HG03103 (cell line): ENCODE measurements around the gene FKRP.

Experiments used
- ATAC-seq: cut with Tn5 transposase; IDR thresholded peaks from one replicate; pipeline ENCODE4 v1.9.1; 2021; ENCODE audit warnings: low read depth; ENCODE audit not compliant: unreplicated experiment

The FKRP gene

DNA sequence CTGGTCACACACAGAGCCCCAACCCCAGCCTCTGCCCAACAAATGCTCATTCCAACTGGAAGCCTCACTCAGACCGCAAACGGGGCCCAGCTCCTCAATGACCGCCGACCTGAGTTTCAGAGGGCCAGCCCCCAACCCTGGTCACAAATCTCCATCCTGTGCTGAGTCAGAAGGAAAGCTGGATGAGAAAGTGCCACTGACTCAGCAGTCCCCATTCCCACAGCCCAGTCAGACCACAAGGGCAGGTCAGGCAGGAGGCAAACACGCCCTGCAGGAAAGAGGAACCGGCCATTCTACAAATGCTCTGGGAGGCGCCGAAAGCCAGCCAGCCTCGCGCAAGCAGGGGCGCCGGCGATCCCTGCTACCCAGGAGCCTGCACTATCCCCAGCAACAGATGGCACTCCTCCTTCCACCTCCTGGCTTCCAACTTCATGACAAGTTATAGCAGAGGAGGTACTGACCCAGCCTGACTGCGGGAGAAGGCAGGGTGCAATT lies 14.8 kb upstream of the FKRP start:
- no peak for ATAC-seq

DNA sequence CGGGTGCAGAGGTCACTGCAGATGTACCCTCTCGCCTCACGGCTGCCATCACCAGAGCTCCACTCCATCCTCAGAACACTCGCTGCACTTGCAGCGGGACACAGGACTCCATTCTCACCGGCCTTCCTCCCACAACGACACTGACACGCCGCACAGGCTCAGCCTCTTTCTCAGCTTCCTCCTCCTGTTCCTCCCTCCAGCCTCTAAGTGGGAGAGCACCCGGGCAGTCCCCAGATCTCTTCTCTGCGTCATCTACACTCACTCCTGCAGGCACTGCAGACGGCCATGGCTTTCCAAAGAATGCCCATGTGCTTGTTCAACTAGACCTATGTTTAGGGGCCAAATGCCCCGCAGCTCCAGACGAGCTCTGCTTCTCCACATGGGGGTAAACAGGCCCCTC lies 14.3 kb upstream of the FKRP start:
- ATAC-seq: no peak

DNA sequence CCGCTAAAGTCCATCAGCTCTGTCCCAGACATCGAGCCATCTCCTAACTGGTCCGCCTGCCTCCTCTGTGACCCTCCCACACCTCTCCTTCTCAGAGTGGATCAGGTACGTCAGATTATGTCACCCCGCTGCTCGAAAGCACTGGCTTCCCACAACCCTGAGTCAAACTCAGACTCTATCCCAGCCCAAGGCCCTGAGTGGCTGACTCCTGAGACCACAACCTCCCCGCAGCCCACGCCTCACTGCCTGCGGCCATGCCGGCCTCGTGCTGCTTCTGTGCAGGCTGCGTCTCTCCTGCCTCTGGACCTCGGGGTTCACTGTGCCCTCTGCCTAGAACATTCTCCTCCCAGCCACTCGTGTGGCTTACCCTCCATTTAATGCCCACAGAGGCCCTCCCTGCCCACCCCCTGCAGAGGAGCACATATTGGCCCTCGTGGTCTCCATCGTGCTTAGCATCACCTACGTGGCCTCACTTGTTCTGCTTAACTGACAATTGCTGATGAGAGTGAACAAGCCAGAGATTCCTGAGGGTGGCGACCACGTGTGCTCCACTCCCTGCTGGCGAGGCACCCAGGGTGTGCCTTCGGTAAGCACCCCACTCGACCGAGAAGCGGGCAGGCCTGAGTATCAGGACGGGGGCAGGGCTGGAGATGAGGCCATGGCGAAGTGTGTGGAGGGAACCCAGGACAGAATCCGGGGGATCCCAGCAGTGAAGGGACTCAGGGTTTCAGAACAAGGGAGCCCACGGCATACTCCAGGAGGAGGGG lies 13.5 kb upstream of the FKRP start:
- ATAC-seq: no peak

DNA sequence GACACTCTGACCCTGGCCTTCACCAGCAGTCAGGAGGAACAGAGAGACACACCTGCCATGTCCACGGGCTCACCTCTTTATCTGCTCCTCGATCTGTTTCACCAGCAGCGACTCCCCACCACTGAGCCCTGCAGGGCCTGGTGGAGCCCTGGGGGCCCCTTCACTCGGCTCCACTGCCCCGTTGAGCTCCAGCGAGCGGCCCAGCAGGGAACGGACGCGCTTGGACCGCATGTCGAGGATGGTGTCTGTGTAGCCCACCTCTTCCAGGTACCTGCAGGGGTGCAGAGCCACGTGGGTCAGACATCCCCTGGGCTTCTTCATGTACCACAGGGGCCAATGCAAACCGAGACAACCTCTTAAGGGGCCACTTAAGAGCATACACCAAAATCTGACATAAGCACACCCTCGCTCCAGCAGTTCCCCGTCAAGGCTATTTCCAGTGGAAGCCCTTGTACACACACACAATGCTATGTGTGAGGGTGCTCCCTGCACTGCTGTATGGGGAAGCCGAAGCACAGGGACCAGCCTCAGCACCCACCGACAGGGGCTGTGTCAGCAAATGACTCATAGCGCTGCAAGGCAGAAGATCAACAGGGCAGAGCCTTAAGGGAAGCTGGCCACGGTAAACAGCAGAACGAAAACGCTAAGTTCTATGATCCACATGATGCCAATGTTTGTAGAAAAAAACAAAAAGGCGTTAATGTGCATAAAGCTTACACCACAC lies 12.7 kb upstream of the FKRP start:
- no peak for ATAC-seq

DNA sequence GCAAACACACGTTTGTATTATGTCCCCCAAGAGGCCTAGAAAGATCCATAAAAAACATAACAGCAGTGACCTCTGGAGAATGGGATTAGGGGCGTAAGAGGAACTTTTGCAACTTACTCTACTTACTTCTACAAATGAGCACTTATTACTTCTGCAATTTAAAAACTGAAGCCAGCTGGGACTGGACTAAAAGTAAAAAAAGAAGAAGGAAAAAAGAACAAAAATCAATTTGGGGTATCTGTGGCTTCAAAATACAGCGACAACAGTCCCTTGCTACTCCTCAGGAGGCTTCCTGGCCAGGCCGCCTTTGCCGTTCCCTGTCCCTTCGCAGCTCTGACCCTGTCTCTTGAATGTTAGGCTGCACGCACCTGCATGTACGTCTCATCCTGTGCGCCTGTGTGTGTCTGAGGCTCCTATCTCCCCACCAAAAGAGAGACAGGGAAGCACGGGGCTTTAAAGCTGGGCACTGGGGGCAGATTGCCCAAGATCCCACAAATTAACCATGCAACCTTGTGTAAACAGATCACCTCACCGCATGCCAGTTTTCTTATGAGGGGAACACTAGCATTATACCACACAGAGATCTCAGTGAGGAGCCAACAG lies 12.1 kb upstream of the FKRP start:
- ATAC-seq: no peak

DNA sequence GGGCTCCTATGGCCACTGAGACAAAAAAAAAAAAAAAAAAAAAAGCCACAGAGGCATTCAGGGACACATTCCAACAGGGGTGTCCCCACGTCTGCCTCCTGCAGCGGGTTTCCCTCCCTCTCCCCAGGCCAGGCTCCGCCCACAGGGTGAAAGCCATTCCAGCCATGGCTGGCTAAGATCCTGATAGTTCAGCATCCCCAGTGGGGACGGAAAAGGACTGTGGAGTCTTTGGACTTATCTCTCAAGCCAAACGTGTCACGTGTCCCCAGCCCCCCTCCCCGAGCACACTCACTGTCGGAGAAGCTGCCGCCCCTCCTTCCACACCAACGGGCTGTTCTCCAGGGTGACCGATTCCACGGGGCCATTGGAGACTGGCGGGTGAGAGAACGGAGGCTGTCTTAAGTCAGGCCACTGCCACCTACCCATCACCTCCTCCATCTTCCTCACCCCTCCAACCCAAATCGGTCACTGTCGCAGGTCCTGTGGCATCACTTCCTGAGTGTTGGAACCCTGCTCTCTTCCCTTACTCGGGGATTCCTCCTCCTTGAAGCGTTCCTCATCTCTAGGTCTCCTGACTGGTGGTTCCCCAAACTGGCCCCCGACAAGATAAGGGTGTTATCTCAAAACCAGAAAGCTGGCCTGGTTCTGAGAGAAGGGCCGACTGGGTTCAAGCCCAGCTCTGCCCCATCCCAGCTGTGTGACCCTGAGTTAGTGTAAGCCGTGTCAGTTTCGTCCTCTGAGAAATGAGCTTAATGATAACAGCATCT lies 9.1 kb upstream of the FKRP start:
- no peak for ATAC-seq

DNA sequence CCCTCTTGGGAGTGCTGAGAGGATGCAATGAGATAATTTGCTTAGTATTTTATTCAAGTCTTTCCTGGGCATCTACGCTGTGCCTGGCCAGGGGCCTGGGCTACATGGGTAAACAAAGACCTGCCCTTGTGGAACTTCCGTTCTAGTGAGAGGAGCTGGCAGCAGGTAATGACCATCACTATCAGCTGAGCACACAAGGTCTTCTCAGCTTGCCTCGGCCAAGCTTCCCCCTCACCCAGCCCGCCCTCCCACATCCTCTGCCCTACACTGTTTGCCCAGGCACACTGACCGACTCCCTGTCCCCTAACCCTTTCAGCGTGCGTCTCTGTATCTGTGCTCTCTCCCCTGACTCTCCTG lies 8.6 kb upstream of the FKRP start:
- ATAC-seq: no peak

DNA sequence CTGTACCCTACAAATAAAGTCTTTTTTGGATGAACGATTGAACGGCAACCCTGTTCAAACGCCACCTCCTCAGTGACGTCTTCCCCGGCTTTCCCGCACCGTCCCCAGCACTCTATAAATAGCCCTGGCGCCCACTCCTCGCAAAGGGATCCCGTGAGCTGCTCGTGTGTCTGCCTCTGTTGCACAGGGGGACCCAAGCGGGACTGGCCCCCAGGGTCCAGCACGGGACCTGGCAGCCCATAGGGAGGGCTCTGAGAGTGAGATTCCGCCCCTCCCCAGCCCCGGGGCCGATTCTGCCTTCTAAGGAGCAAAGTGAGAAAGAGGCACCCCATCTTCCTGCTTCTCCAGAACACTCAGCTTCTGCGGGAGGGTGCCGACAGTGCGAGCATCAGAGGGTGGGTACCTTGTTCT lies 8.1 kb upstream of the FKRP start:
- ATAC-seq: no peak

DNA sequence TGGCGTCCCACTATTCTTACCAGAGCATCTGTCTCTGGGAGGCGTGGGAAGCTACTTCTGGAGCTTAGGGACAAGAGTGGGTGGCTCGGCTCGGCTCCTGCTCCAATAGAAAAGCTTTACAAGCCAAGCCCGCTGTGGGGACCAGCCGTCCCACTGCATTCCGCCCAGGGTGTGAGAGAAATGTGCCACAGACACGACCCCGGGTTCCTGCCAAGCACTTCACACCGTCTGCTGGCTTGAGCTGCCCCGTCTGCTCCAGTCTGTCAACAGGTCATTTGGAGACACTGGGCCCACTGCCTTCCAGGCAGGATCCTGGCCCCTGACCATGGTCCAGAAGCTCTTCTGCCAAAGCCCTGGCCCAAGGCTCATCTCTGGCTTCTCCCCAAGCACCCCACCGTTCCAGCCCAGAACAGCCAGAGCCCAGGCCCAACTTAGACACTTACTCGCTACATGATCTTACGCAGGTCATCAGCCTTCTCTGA lies 6.5 kb upstream of the FKRP start:
- ATAC-seq: no peak

DNA sequence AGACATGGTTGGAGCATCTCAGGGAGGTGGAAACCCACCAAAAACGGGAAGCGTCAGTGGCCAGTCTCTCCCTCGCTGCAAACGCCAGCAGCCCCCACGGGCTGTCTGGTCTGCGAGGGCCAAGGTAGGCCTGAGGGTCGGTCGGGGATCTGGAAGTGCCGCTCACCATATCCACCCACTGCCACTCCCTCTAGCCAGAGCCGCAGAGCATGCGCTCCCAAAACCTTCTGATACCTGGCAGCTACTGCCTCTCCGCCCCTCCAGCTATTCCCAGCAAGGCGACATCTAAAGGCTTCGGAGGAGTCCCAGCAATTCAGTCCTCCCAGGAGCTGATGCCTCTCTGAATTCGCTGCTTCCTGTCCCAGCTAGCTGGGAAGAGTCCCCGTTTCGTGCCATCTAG lies 4.4 kb upstream of the FKRP start:
- ATAC-seq: no peak

DNA sequence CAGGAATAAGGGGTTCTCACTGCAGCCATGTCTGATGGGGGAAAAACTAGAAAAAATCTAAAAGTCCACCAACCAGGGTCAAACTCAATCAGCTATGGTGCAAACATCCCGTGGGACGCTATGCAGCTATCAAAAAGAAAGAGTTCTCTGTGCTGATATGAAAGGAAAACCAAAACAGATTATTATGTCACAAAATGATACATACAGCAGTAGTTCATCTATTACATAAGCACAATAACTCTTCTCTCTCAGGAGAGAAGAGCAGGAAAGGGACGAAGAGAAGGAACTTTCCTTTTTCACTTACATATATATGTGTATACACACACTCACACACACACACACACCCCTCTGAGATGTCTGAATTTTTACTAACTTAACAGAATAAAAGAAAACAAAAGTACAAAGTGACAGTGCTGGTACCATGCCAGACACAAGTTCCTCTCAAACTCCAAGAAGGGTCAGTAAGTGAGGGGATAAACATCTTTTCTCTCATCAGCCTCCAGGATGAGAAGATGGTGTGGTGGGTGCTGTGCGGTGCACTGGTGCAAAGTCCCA lies 2.9 kb upstream of the FKRP start:
- ATAC-seq: no peak

DNA sequence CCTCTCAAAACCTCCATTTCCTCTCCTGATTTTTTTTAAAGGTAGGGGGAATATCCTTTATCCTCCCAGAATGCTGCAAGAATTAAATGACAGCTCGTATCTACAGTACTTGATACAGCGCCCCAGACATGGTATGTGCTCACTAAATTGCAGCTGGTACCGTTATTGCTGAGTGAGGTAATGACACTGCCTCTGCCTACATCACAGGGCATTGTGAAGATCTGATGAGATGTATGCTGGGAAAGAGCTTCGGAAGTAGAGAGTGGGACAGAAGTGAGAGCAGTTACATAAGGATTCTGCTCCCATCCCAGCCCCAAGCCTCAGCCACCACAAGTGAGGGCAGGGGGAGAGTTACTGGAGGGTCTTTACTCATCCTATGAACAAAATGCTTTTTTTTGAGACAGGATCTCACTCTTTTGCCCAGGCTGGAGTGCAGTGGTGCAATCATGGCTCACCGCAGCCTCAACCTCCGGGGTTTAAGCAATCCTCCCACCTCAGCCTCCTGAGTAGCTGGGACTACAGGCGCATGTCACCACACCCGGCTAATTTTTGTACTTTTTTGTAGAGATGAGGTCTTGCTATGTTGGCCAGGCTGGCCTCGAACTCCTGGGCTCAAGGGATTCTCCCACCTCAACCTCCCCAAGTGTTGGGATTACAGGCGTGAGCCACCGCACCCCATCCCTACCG lies 1.7 kb upstream of the FKRP start:
- ATAC-seq: no peak

DNA sequence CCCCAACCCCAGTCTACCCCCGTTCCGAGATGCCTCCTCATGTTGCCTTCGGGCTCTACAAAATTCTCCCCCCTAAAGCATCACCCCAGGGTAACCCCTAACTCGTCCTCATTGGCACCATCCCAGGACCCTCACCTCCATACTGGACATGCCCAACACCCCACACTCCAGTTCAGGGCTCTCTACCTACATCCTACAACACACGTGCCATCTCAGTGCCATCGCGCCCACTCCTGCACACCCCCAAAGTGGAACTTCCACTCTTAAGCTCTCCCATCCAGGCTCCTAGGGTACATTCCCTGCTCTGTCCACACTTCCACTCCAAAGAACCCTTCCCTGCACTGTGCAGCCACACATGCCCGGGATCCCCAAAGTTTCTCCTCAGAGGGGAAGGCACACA lies 827 bp upstream of the FKRP start:
- ATAC-seq: no peak

DNA sequence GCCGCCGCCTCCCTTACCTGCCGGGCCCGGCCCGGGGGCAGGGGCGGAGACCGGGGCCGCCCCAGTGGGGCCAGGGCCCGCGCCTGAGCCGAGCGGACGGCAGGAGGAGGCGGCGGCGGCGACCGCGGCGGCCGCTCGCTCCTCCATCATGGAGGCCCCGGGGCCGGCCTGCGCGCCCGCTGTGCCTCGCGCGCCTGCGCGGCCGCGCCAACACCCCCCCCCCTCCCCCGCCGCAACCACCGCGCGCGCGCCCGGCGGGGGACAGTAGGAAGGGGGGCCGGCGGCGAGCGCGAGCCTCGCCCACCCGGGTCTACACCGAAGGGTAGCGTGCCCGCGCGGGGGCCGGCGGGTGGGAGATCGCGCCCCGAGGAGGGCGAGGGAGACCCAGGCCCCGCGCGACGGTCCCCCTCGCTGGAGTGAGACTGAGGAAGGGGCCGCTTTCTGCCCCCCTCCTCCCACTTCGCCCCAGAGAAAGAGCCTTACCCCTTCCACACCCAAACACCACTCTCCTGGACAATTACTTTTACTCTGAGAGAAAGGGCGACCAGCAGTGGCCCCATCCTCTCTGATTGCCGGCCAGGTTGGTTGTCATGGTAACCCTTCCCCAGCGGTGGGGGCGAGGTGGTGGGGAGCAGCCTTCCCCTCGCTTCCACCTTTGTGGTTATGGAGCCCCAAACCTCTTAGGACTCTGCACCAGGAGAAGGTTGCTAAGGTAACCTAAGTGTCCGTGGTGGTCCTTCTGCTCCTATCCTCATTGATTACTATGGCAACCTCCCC lies 612 bp downstream of the FKRP start, which contains the start of gene STRN4:
Gene STRN4, minus strand, starts transcription at position 170 of the 777 bp plus-strand sequence. Its CDS starts 20 bp downstream, at position 150.
- no peak for ATAC-seq

DNA sequence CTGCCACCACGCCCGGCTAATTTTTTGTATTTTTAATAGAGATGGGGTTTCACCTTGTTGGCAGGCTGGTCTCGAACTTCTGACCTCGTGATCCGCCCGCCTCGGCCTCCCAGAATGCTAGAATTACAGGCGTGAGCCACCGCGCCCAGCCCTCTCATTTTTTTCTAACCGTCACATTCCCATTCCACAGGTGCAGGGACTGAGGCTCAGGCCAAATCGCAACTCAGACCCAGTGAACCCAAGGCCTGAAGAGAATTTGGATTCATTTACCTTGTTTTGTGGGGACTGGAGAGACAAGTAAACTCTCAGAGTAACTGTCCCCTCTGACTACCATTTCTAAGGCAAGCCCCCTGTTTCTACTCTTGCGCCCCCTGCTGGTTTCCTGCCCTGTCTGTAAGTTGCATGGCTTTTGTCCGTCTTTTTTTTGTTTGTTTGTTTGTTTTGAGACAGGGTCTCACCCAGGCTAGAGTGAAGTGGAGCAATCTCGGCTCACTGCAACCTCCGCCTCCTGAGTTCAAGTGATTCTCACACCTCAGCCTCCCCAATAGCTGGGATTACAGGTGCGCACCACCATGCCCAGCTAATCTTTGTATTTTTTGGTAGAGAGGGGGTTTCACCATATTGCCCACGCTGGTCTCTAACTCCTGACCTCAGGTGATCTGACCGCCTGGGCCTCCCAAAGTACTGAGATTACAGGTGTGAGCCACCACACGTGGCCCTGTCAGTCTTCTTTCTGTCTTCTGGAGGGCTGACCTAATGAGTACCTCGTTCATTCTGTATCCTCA lies 2.7 kb downstream of the FKRP start:
- ATAC-seq: no peak

DNA sequence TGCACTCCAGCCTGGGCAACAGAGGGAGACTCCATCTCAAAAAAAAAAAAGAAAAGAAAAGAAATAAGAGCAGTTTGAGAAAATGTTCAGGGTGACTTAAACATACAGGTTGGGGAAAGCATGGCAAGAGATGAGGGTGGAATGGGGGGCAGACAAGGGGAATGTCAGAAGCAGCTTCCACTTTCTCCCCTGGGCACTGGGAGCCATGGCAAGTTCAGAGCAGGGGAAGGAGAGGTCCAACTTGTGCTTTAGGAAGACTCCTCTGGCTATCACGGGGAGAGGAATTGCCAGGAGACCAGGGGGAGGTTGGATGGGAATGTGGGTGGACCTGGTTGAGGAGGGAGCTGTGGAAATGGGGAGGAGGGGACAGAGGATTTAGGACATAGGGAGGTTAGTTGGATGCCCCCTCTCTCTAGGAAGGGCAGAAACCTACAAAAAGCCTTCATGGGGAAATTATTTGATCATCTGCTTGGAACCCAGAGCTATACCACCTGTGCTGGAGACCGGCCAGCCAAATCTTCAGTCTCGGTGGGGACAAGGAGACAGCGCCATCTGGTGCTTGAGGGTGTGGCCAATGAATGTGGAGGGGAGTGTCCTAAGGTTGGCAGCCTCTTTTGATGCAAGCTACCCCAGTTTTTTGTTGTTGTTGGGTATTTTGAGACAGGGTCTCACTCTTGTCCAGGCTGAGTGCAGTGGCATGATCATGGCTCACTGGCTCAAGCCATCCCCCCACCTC lies 7.7 kb downstream of the FKRP start:
- ATAC-seq: no peak

DNA sequence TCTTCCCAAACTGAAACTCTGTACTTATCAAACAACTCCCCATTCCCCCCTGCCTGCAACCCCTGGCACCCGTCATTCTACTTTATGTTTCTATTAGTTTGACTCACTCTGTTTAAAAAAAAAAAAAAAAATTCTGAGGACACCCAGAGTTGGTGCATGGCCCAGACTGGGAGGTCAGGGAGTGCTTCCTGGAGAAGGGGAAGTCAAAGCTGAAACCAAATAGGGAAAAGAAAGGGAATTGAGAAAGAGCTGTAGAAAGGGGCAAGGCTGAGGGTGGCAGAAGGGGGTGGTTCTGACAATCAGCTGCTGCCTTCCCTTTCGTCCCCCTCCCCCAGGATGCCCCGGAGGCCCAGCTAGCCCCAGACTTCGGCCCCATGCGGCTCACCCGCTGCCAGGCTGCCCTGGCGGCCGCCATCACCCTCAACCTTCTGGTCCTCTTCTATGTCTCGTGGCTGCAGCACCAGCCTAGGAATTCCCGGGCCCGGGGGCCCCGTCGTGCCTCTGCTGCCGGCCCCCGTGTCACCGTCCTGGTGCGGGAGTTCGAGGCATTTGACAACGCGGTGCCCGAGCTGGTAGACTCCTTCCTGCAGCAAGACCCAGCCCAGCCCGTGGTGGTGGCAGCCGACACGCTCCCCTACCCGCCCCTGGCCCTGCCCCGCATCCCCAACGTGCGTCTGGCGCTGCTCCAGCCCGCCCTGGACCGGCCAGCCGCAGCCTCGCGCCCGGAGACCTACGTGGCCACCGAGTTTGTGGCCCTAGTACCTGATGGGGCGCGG lies 9.4 kb downstream of the FKRP start:
- ATAC-seq: no peak
